Fibroblast of the aortic adventitia (primary cell): ENCODE results near the gene SESTD1. TPM values are rescaled to one million over a fixed set of nuclear protein-coding genes. Genes with fewer than 3 reads are reported as not detected.

Source experiments
- DNase-seq: peaks from one replicate; pipeline ENCODE4 v3.0.0-alpha.2; 2010; ENCODE audit warnings: low read depth
- H3K4me3 ChIP-seq: 2 replicates; pipeline ENCODE4 v1.5.1; 2011; ENCODE audit warnings: low read depth, mild to moderate bottlenecking, control low read depth, low read length, moderate library complexity
- CTCF ChIP-seq: IDR thresholded peaks from 2 replicates; pipeline ENCODE4 v1.5.1; 2011; ENCODE audit warnings: mild to moderate bottlenecking, low read length, control low read depth, inconsistent platforms; ENCODE audit not compliant: insufficient read depth
- total RNA-seq: library from RNA; depleted of rRNA; stranded (reverse); fragments of >200 nt; gene quantifications from 2 replicates; pipeline ENCODE4 v1.2.3, GENCODE V29; 2012; ENCODE audit warnings: low replicate concordance

Gene SESTD1
- total RNA-seq, 1 donor: 62.3 TPM

GRCh38 chr2:179261151-179261825 is 3.3 kb downstream of the SESTD1 start:
- DNase-seq: no peak
- TF ChIP-seq CTCF: peak; percentile 35

GRCh38 chr2:179260224-179260623 is 4.4 kb downstream of the SESTD1 start:
- no peak for DNase-seq
- H3K4me3 ChIP-seq: no peak overlapping the region
- TF ChIP-seq CTCF: no peak

More at GRCh38 chr2:179261151-179261825, 3.3 kb downstream of the SESTD1 start:
- H3K4me3 ChIP-seq: no peak overlapping the region

GRCh38 chr2:179255129-179255528 is 9.5 kb downstream of the SESTD1 start:
- TF ChIP-seq CTCF: no peak
- no peak for DNase-seq
- no peak overlapping the region for H3K4me3 ChIP-seq

- no peak overlapping the region for H3K4me3 ChIP-seq
- no peak for TF ChIP-seq CTCF
- peak; percentile 20 for DNase-seq
Observed at GRCh38 chr2:179253226-179253625, 11.4 kb downstream of the SESTD1 start.

GRCh38 chr2:179252423-179252822 is 12.2 kb downstream of the SESTD1 start:
- TF ChIP-seq CTCF: no peak
- DNase-seq: no peak
- no peak overlapping the region for H3K4me3 ChIP-seq

- DNase-seq: peak; percentile 16
- no peak overlapping the region for H3K4me3 ChIP-seq
- TF ChIP-seq CTCF: no peak
Observed at GRCh38 chr2:179251870-179252269, 12.8 kb downstream of the SESTD1 start.
